Gastrocnemius medialis (tissue), 4 donors: ENCODE data around the gene CARNS1. TPM values are rescaled to one million over a fixed set of nuclear protein-coding genes. Genes with fewer than 3 reads are reported as not detected.

ENCODE experiments used
- ATAC-seq, 2 donors: fragments of 150-250 bp; one replicate each; pipeline ENCODE4 v1.9.1; 2016
- DNase-seq, 2 donors: peaks; one replicate each; pipeline ENCODE4 v3.0.0-alpha.2; 2019
- H3K27ac ChIP-seq, 4 donors: fragments of 200-600 bp; sonication (generic); 1 replicate in 1 of 4; 2 replicates in 3 of 4; pipeline ENCODE4 v1.5.1; 2016 to 2018; ENCODE audit warnings: mild to moderate bottlenecking in 2 of 4, moderate library complexity in 1 of 4
- H3K27me3 ChIP-seq, 3 donors: fragments of 200-600 bp; sonication (generic) in 2 of 3; 1 replicate in 1 of 3; 2 replicates in 2 of 3; pipeline versions ENCODE4 v1.5.1 to v1.6.0; 2016 to 2019; ENCODE audit warnings: mild to moderate bottlenecking in 1 of 3, moderate library complexity in 1 of 3
- H3K36me3 ChIP-seq, 2 donors: fragments of 200-600 bp; sonication (generic) in 1 of 2; one replicate each; pipeline ENCODE4 v1.5.1; 2017 to 2018
- H3K4me1 ChIP-seq, 2 donors: fragments of 200-600 bp; sonication (generic) in 1 of 2; one replicate each; pipeline ENCODE4 v1.5.1; 2016 to 2017; ENCODE audit warnings: mild to moderate bottlenecking in 2 of 2
- H3K4me3 ChIP-seq, 4 donors: fragments of 200-600 bp; sonication (generic) in 3 of 4; 1 replicate in 1 of 4; 2 replicates in 3 of 4; pipeline ENCODE4 v1.5.1; 2016 to 2019; ENCODE audit warnings: mild to moderate bottlenecking in 2 of 4
- H3K9me3 ChIP-seq, 3 donors: fragments of 200-600 bp; sonication (generic) in 2 of 3; 1 replicate in 1 of 3; 2 replicates in 2 of 3; pipeline ENCODE4 v1.5.1; 2016 to 2019
- POLR2A ChIP-seq, 2 donors: fragments of 450-650 bp; IDR thresholded peaks; one replicate each; pipeline ENCODE4 v1.6.1; 2017; ENCODE audit warnings: antibody characterized with exemption in 2 of 2, mild to moderate bottlenecking in 2 of 2, moderate library complexity in 2 of 2
- in situ Hi-C, 4 donors: fragments of 200-750 bp; cut with MboI; loops; one replicate each; pipeline versions ENCODE4 v1.15.0 to v1.8.0; 2017; ENCODE audit warnings: low sequenced_read_pairs in 4 of 4
- intact Hi-C: fragments of 100-400 bp; cut with DNase I; formaldehyde crosslinking; loops from one replicate; pipeline ENCODE4 v1.15.1; 2023; ENCODE audit warnings: low total_unique reads
- total RNA-seq, 4 donors: library from RNA; depleted of rRNA; stranded (reverse); fragments of >200 nt; gene quantifications; one replicate each; pipeline versions ENCODE4 v1.1.0 to v1.2.3, GENCODE V29; 2016
- TF ChIP-seq, protein P1 (sequence below), 5 experiments: fragments of 450-650 bp in 3 of 5; fragments of 200-600 bp in 2 of 5; sonication (generic) in 2 of 5; IDR thresholded peaks in 4 of 5; conservative IDR thresholded peaks in 1 of 5; 1 replicate in 4 of 5; 2 replicates in 1 of 5; pipeline ENCODE4 v1.5.1; 2016 to 2019; ENCODE audit warnings: antibody characterized with exemption in 5 of 5, mild to moderate bottlenecking in 3 of 5, moderate library complexity in 3 of 5

CARNS1 gene
- total RNA-seq, 4 donors from 2014 or later, result 2.5 to 11.0 (median 4.9) TPM

DNA sequence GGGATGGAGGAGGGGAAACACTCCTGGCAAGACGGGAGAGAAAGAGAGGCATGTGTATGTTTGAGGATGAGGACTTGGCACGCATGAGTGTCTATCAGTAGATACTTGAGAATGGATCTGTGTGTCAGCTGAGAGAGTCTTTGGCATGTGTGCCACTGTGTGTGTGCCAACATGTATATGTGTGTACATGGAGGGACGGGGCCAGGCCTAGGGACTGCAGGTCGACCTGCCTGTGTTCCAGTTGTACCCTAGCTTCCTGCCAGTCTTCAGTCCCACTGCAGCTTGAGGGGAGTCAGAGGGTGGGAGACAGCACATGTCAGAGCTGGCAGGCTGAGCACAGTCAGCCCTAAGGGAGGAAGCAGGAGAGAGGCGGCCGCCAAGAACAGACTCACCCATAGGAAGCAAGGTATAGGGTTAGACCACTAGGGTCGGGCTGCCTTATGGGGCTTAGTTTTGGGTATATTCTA lies 47.7 kb upstream of the CARNS1 start:
- Histone ChIP-seq H3K4me1 (no peaks in the 10 kb centered on the region), H3K4me3 (no peak overlapping the region), H3K27ac (no peak overlapping the region), H3K27me3 (peaks cover 3 to 31% (median 20%) of the 10 kb centered on the region in 3 donors), H3K9me3 (no peaks in the 10 kb centered on the region), H3K36me3 (no peaks in the 10 kb centered on the region)
- intact Hi-C loops (no loop called here), in situ Hi-C loops (no loop called here)
- ATAC-seq, result no peak
- no peak for DNase-seq
- TF ChIP-seq, protein P1, sequence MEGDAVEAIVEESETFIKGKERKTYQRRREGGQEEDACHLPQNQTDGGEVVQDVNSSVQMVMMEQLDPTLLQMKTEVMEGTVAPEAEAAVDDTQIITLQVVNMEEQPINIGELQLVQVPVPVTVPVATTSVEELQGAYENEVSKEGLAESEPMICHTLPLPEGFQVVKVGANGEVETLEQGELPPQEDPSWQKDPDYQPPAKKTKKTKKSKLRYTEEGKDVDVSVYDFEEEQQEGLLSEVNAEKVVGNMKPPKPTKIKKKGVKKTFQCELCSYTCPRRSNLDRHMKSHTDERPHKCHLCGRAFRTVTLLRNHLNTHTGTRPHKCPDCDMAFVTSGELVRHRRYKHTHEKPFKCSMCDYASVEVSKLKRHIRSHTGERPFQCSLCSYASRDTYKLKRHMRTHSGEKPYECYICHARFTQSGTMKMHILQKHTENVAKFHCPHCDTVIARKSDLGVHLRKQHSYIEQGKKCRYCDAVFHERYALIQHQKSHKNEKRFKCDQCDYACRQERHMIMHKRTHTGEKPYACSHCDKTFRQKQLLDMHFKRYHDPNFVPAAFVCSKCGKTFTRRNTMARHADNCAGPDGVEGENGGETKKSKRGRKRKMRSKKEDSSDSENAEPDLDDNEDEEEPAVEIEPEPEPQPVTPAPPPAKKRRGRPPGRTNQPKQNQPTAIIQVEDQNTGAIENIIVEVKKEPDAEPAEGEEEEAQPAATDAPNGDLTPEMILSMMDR (IDR thresholded peaks at IDR 0.05 in 4 of 5, conservative IDR thresholded peaks at IDR 0.05 in 1 of 5), result no peak
- no peak for TF ChIP-seq POLR2A (IDR thresholded peaks at IDR 0.05)

DNA sequence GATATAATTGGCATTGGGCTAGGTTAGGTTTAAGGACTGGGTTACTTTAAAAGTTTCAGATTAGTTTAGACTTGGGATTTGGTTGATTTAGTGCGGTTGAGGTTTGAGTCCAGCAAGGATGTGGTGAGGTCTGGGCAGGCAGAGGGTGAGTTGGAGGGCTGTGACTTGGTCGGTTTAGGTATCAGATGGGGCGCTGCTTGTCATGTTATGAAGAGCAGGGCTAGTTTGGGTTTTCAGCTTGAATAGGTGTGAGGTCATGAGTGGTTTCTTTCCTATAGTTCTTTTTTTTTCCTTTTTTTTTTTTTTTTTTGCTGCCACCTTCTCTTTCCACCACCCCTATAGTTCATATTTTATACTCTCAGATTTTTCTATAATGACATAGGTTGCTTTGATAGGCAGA lies 46.9 kb upstream of the CARNS1 start:
- ATAC-seq, result no peak
- intact Hi-C loops, result no loop called here
- H3K27ac ChIP-seq, result no peak overlapping the region

DNA sequence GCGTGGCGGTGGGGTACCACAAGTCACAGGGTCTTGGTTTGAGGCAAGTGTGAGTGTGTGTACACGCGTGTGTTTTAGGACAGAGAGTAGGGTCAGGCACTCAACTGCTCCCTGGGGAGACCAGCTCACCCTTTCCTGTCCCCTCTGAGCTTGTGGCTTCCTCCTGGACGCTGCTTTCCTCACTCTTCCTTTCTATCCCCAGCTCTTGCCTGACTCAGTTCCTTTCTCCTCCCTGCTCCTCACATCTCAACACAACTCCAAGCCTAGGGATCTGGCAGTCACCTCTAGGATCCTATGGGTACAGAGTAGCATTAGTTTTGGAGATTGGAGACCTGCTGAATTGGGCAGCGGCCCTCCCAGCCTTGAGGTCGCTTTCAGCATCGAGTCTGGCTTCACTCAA lies 46.2 kb upstream of the CARNS1 start:
- Histone ChIP-seq H3K36me3 (no peaks in the 10 kb centered on the region), H3K27me3 (peaks cover 14 to 39% (median 34%) of the 10 kb centered on the region in 3 donors), H3K4me1 (peaks cover 5 to 8% of the 10 kb centered on the region in 2 donors), H3K9me3 (no peaks in the 10 kb centered on the region), H3K4me3 (no peak overlapping the region), H3K27ac (no peak overlapping the region)
- no peak for TF ChIP-seq POLR2A (IDR thresholded peaks at IDR 0.05)
- TF ChIP-seq, protein P1 (IDR thresholded peaks at IDR 0.05 in 4 of 5, conservative IDR thresholded peaks at IDR 0.05 in 1 of 5), result no peak
- ATAC-seq (no peak), DNase-seq (no peak)
- intact Hi-C loops, result no loop called here
- in situ Hi-C loops, result no loop called here

More for the DNA sequence above, 46.9 kb upstream of the CARNS1 start:
- H3K27me3 ChIP-seq, result peaks cover 9 to 32% (median 28%) of the 10 kb centered on the region in 3 donors
- in situ Hi-C loops, result no loop called here
- no peak for TF ChIP-seq POLR2A (IDR thresholded peaks at IDR 0.05)
- TF ChIP-seq, protein P1 (IDR thresholded peaks at IDR 0.05 in 4 of 5, conservative IDR thresholded peaks at IDR 0.05 in 1 of 5), result no peak
- H3K4me3 ChIP-seq, result no peak overlapping the region
- H3K9me3 ChIP-seq, result no peaks in the 10 kb centered on the region
- peaks cover 0 to 3% of the 10 kb centered on the region in 2 donors for H3K4me1 ChIP-seq
- DNase-seq, result no peak
- H3K36me3 ChIP-seq, result no peaks in the 10 kb centered on the region

DNA sequence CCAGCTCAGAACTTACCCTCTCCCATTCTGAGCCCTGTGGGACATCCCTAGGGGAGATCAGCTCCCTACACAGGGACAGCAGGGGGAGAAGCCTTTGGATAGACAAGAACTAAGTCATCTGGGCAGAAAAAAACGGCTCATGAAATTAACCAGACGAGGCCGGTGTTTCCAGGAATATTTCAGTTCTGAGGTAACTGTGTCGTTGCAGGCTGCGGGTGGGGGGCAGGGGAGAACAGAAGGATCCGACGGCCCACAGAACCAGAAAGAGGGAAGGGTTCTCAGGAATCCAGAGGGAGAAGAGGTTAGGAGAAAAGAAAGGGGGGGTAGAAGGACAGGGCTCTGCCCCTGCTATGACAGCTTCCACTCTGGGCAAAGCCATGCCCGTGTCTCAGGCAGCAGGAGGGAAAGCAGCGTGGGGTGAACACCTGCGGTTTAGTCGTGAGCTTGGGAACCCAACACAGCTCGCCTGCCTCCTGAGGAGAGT lies 45.6 kb upstream of the CARNS1 start:
- Histone ChIP-seq H3K27me3 (peaks cover 19 to 40% (median 40%) of the 10 kb centered on the region in 3 donors), H3K4me3 (no peak overlapping the region), H3K27ac (no peak overlapping the region), H3K4me1 (peaks cover 8 to 13% of the 10 kb centered on the region in 2 donors), H3K9me3 (no peaks in the 10 kb centered on the region), H3K36me3 (no peaks in the 10 kb centered on the region)
- intact Hi-C loops (no loop called here), in situ Hi-C loops (no loop called here)
- TF ChIP-seq, protein P1 (IDR thresholded peaks at IDR 0.05 in 4 of 5, conservative IDR thresholded peaks at IDR 0.05 in 1 of 5), result no peak
- no peak for TF ChIP-seq POLR2A (IDR thresholded peaks at IDR 0.05)
- no peak for DNase-seq
- ATAC-seq, result no peak
